Retinal pigment epithelial cell (primary cell): ENCODE measurements around the gene SHH.

ENCODE experiments used
- DNase-seq: peaks from one replicate; pipeline ENCODE4 v3.0.0-alpha.2; 2010; ENCODE audit warnings: low read depth
- H3K4me3 ChIP-seq: 2 replicates; pipeline ENCODE4 v1.5.1; 2011; ENCODE audit warnings: mild to moderate bottlenecking, low read length, control low read depth, moderate library complexity
- CTCF ChIP-seq: conservative IDR thresholded peaks from 2 replicates; pipeline ENCODE4 v1.5.1; 2011; ENCODE audit warnings: low read depth, low read length, control low read depth, inconsistent platforms

The SHH gene

GRCh38 chr7:155856656-155857055, 44.4 kb upstream of the SHH start:
- H3K4me3 ChIP-seq = no peak overlapping the region
- no peak for TF ChIP-seq CTCF
- DNase-seq = no peak

GRCh38 chr7:155852426-155853301, 40.4 kb upstream of the SHH start:
- H3K4me3 ChIP-seq = no peak overlapping the region
- DNase-seq = no peak
- TF ChIP-seq CTCF = no peak

- H3K4me3 ChIP-seq = no peak overlapping the region
- TF ChIP-seq CTCF = no peak
- no peak for DNase-seq
Observed at GRCh38 chr7:155851892-155852291, 39.6 kb upstream of the SHH start.

GRCh38 chr7:155850766-155851678, 38.8 kb upstream of the SHH start:
- no peak for TF ChIP-seq CTCF
- no peak overlapping the region for H3K4me3 ChIP-seq
- DNase-seq = no peak

- TF ChIP-seq CTCF = no peak
- no peak overlapping the region for H3K4me3 ChIP-seq
- DNase-seq = no peak
Observed at GRCh38 chr7:155850001-155850436, 37.8 kb upstream of the SHH start.

- H3K4me3 ChIP-seq = no peak overlapping the region
- no peak for DNase-seq
- TF ChIP-seq CTCF = no peak
Observed at GRCh38 chr7:155848691-155849669, 36.7 kb upstream of the SHH start.
